Mesendoderm (in vitro differentiated cells): ENCODE measurements around the gene SLC18B1.

Experiments used
- DNase-seq: peaks from one replicate; pipeline ENCODE4 v3.0.0; 2013
- H2AK5ac ChIP-seq: 2 replicates; pipeline ENCODE4 v1.6.1; 2013; ENCODE audit warnings: low read length, inconsistent platforms
- H2BK120ac ChIP-seq: 2 replicates; pipeline ENCODE4 v1.6.1; 2013; ENCODE audit warnings: low read depth, mild to moderate bottlenecking, low read length, moderate library complexity, mixed read lengths
- H2BK15ac ChIP-seq: replicated peaks from 2 replicates; pipeline ENCODE4 v1.6.1; 2013; ENCODE audit warnings: low read depth, mild to moderate bottlenecking, moderate library complexity
- H2BK5ac ChIP-seq: 2 replicates; pipeline ENCODE4 v1.6.1; 2013; ENCODE audit warnings: low read length, inconsistent platforms
- H3K18ac ChIP-seq: 2 replicates; pipeline ENCODE4 v1.6.1; 2013; ENCODE audit warnings: mild to moderate bottlenecking, low read length, mixed read lengths
- H3K23ac ChIP-seq: one replicate; pipeline ENCODE4 v1.6.1; 2013; ENCODE audit warnings: low read length
- H3K27ac ChIP-seq: 2 replicates; pipeline ENCODE4 v1.5.1; 2013; ENCODE audit warnings: low read depth, mild to moderate bottlenecking, inconsistent platforms, low read length, moderate library complexity
- H3K27me3 ChIP-seq: 2 replicates; pipeline ENCODE4 v1.6.1; 2013; ENCODE audit warnings: low read length, control low read depth, mild to moderate bottlenecking, inconsistent platforms; ENCODE audit not compliant: insufficient read depth, poor library complexity
- H3K36me3 ChIP-seq: 2 replicates; pipeline ENCODE4 v1.6.1; 2013; ENCODE audit warnings: low read length, inconsistent platforms; ENCODE audit not compliant: control insufficient read depth, insufficient read depth
- H3K4ac ChIP-seq: one replicate; pipeline ENCODE4 v1.6.1; 2013; ENCODE audit warnings: low read depth, mild to moderate bottlenecking, low read length, moderate library complexity
- H3K4me1 ChIP-seq: 2 replicates; pipeline ENCODE4 v1.6.1; 2013; ENCODE audit warnings: low read depth, low read length, inconsistent platforms; ENCODE audit not compliant: control insufficient read depth
- H3K4me2 ChIP-seq: 2 replicates; pipeline ENCODE4 v1.6.1; 2013; ENCODE audit warnings: low read length
- H3K4me3 ChIP-seq: 2 replicates; pipeline ENCODE4 v1.5.1; 2013; ENCODE audit warnings: mild to moderate bottlenecking, low read length
- H3K56ac ChIP-seq: one replicate; pipeline ENCODE4 v1.6.1; 2013; ENCODE audit warnings: low read length
- H3K79me1 ChIP-seq: 2 replicates; pipeline ENCODE4 v1.6.1; 2013; ENCODE audit warnings: low read length, inconsistent platforms
- H3K79me2 ChIP-seq: 2 replicates; pipeline ENCODE4 v1.6.1; 2013; ENCODE audit warnings: mild to moderate bottlenecking, low read length; ENCODE audit not compliant: control insufficient read depth, insufficient read depth
- H3K9ac ChIP-seq: 2 replicates; pipeline ENCODE4 v1.6.1; 2013; ENCODE audit warnings: low read length, inconsistent platforms
- H4K5ac ChIP-seq: one replicate; pipeline ENCODE4 v1.6.1; 2013; ENCODE audit warnings: low read length
- H4K8ac ChIP-seq: one replicate; pipeline ENCODE4 v1.6.1; 2013; ENCODE audit warnings: low read depth, mild to moderate bottlenecking, control low read depth, low read length, moderate library complexity
- WGBS: extraction: QIAGEN DNeasy Blood & Tissue Kit; methylation state at CpG from one replicate; pipeline ENCODE4 v1.1.7; 2013; ENCODE audit warnings: low lambda C conversion rate, missing lambda C conversion rate; ENCODE audit not compliant: insufficient coverage; ENCODE audit errors: extremely low coverage; 5-methylcytosine and 5-hydroxymethylcytosine counted together

SLC18B1 gene

DNA sequence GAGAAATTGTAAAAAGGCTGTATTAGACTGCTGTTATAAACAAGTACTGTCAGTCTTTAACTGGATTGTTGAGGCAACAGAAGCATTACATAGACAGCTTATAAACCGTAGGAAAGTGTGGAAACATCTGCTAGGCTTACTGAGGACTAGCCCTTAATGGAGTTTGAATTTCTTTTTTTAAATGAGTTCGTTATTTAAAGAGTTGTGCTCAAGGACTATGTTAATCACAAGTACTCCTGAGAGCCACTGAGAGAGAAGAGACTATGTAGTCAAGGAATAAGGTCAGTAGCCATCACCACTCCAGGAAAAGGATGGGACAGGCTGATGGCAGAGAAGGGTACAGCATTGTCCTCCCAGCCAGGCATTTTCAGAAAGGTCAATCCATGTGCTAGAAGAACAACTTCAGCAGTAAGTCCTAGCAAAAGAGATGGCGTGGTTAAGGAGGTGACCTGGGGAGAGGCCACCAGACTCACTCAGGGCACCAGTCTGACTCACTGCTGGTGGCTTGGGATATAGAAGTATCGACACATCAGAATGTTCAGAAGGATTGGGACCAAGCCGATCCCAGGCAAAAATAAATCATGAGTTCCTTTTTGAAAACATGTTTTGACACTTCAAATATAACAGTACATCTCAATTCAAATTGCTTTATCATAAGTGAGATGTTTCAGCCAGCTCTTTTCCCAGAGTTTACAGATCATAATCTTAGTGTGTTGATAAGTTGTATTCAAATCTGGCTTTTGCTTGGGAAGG is 22.4 kb upstream of the SLC18B1 start:
- no peak overlapping the region for H2BK15ac ChIP-seq
- H3K4me1 ChIP-seq = no peaks in the 10 kb centered on the region
- H3K18ac ChIP-seq = no peak overlapping the region
- H3K56ac ChIP-seq = no peak overlapping the region
- H3K79me1 ChIP-seq = peaks cover 3% of the 10 kb centered on the region
- no peak overlapping the region for H3K4me2 ChIP-seq
- no peaks in the 10 kb centered on the region for H3K27me3 ChIP-seq
- peaks cover 19% of the 10 kb centered on the region for H3K36me3 ChIP-seq
- H4K5ac ChIP-seq = no peak overlapping the region
- no peak overlapping the region for H2AK5ac ChIP-seq
- no peak overlapping the region for H3K23ac ChIP-seq
- no peak overlapping the region for H3K4me3 ChIP-seq
- no peak overlapping the region for H3K4ac ChIP-seq
- no peak overlapping the region for H2BK5ac ChIP-seq
- peak; percentile 59 for DNase-seq
- no peak overlapping the region for H3K27ac ChIP-seq
- H3K79me2 ChIP-seq = peaks cover 14% of the 10 kb centered on the region
- WGBS = no CpG with 5 or more reads among the region's 5 CpGs
- H3K9ac ChIP-seq = no peak overlapping the region
- H4K8ac ChIP-seq = no peak overlapping the region
- no peak overlapping the region for H2BK120ac ChIP-seq

DNA sequence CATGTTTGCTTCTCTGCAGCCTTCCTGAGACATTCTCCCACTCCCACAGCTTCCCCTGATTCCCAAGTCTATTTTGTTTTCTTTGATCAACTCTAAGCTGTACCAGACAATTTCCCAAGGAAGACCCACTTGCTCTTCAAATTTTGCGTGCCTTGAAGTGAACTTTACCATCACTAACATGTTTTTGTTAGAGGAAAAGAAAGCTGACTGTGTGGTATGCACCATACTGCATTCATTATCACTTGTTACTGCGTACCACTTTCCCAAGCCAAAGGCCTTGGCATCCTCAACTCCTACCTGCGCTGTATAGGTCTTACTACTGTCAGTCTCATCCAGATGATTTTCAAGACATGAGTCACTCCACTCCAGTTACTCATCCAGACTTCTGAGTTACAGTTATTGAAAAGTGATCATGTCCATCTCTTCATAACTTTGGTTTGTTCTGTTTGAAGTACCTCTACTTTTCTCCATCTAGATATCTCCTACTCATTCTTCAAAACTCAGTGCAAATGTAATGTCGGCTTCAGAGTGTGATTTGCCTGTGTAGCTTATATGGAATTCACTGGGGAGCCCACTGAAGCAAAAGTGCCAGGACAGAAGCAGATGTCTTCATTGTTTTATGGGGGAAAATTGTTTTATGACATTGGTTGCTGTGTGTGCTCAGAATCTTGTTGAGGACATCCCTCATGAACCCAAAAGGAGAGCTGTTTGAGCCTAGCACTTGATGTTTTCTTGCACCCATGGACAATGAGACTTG is 21.1 kb upstream of the SLC18B1 start:
- no peaks in the 10 kb centered on the region for H3K27me3 ChIP-seq
- no peak overlapping the region for H2AK5ac ChIP-seq
- DNase-seq = no peak
- H3K9ac ChIP-seq = no peak overlapping the region
- no peak overlapping the region for H4K8ac ChIP-seq
- H3K18ac ChIP-seq = no peak overlapping the region
- no peak overlapping the region for H4K5ac ChIP-seq
- no peaks in the 10 kb centered on the region for H3K4me1 ChIP-seq
- no peak overlapping the region for H3K23ac ChIP-seq
- no peak overlapping the region for H2BK5ac ChIP-seq
- no peak overlapping the region for H3K4ac ChIP-seq
- no CpG with 5 or more reads among the region's 4 CpGs for WGBS
- H3K4me2 ChIP-seq = no peak overlapping the region
- H3K56ac ChIP-seq = no peak overlapping the region
- no peak overlapping the region for H3K4me3 ChIP-seq
- no peak overlapping the region for H3K27ac ChIP-seq
- no peak overlapping the region for H2BK120ac ChIP-seq
- H3K79me2 ChIP-seq = peaks cover 27% of the 10 kb centered on the region
- H2BK15ac ChIP-seq = no peak overlapping the region
- H3K36me3 ChIP-seq = peaks cover 19% of the 10 kb centered on the region
- peaks cover 3% of the 10 kb centered on the region for H3K79me1 ChIP-seq

DNA sequence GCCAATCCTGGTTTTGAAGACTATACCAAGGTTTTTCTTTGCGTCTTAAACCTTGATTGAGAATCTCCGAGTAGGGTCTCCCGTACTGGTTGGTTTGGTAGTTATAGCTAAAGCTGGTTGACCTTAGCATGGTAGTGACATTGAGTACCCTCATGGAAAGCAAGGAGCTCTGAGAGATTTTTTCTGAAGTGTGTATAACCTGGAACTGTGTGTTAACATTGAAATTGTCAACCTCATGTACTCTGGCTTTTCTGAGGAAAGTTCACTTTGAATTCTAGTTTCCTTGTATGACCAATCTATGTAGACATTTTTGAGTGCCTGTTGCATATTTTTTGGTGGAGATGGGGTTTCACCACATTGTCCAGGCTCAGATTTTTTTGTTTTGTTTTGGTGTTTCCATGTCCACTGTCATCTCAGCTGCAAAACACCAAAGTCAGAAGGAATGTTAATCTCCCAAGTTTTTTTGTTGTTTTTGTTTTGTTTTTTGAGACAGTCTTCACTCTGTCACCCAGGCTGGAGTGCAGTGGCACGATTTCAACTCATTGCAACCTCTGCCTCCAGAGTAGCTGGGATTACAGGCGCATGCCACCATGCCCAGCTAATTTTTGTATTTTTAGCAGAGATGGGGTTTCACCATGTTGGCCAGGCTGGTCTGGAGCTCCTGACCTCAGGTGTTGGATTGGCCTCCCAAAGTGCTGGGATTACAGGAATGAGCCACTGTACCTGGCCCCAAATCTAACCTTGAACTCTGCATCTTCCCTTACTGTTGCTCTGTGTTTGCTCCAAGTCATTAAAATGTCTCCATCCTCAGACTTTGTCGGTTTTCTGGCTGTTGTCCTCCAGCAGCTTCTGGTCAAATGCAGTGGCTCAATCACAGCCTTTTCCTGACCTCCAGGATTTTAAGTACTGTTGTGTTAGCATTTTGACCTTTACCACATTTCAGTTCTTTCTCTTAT is 20.2 kb upstream of the SLC18B1 start:
- DNase-seq = no peak
- Histone ChIP-seq H3K23ac (no peak overlapping the region), H4K8ac (no peak overlapping the region), H2AK5ac (no peak overlapping the region), H2BK15ac (no peak overlapping the region), H3K4ac (no peak overlapping the region), H3K56ac (no peak overlapping the region), H3K79me1 (peaks cover 3% of the 10 kb centered on the region), H3K4me3 (no peak overlapping the region), H2BK5ac (no peak overlapping the region), H3K4me2 (no peak overlapping the region), H3K27ac (no peak overlapping the region), H3K36me3 (peaks cover 19% of the 10 kb centered on the region), H3K79me2 (peaks cover 28% of the 10 kb centered on the region), H3K27me3 (no peaks in the 10 kb centered on the region), H2BK120ac (no peak overlapping the region), H3K4me1 (no peaks in the 10 kb centered on the region), H4K5ac (no peak overlapping the region), H3K18ac (no peak overlapping the region), H3K9ac (no peak overlapping the region)
- WGBS = no CpG with 5 or more reads among the region's 6 CpGs

DNA sequence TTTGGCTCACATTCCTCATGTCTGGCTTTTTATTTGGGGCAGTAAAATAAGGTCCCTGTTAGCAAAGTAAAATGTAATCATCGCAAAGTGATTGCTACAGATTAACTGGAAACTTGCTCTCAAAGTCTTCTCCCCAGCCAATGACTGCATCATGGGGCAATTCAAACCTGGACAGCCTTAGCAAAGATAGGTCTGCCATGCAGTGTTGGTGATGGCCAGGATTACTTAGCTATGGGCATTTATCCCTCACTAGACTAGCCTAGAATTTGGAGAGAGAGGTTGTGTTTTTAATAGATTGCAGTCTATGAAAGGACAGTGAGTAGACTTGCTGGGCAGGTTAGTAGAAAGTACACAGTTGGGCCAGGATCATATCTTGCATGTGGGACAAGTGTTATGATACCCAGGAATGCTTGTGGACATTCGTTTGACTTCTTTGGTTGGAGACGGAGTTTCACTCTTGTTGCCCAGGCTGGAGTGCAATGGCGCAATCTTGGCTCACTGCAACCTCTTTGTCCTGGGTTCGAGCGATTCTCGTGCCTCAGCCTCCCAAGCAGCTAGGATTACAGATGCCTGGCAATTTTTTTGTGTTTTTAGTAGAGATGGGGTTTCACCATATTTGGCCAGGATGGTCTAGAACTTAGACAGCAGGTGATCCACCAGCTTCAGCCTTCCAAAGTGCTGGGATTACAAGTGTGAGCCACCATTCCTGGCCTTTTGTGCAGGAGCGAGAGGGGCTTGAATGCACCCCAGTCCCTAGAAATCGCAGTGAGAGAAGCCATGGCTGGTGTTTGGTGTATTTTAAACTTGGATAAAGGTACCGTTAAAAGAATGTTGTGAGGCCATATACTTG is 19.3 kb upstream of the SLC18B1 start:
- Histone ChIP-seq H3K4me1 (no peaks in the 10 kb centered on the region), H3K23ac (no peak overlapping the region), H3K18ac (no peak overlapping the region), H2BK120ac (no peak overlapping the region), H2AK5ac (no peak overlapping the region), H3K4ac (no peak overlapping the region), H3K27me3 (no peaks in the 10 kb centered on the region), H3K36me3 (peaks cover 19% of the 10 kb centered on the region), H3K56ac (no peak overlapping the region), H4K5ac (no peak overlapping the region), H3K4me2 (no peak overlapping the region), H3K27ac (no peak overlapping the region), H3K79me1 (peaks cover 3% of the 10 kb centered on the region), H3K4me3 (no peak overlapping the region), H3K79me2 (peaks cover 28% of the 10 kb centered on the region), H3K9ac (peak overlapping the region; percentile 46), H4K8ac (no peak overlapping the region), H2BK5ac (no peak overlapping the region), H2BK15ac (no peak overlapping the region)
- no peak for DNase-seq
- no CpG with 5 or more reads among the region's 10 CpGs for WGBS

DNA sequence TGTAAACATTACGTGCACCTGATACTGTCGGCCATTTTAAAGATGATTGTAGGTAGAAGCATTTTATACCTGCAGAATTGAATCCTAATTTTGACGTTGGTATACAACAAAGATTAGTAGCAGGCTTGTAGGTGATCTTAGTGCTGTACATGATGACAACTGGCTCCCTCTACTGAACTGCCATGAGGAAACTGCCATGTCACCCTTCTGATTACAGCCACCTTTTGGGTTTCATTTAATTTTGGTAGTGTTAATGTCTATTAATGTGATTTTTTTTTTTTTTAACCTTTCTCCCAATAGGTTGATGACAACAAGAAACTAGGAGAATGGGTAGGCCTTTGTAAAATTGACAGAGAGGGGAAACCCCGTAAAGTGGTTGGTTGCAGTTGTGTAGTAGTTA is 18.2 kb upstream of the SLC18B1 start:
- Histone ChIP-seq H2BK15ac (no peak overlapping the region), H3K56ac (peak overlapping the region; percentile 82), H3K4ac (no peak overlapping the region), H3K27me3 (no peaks in the 10 kb centered on the region), H3K4me1 (no peaks in the 10 kb centered on the region), H2BK120ac (no peak overlapping the region), H3K27ac (no peak overlapping the region), H2BK5ac (no peak overlapping the region), H3K4me3 (peak overlapping the region; percentile 77), H3K4me2 (peak overlapping the region; percentile 78), H3K36me3 (peaks cover 19% of the 10 kb centered on the region), H4K8ac (no peak overlapping the region), H3K79me2 (peaks cover 28% of the 10 kb centered on the region), H3K23ac (no peak overlapping the region), H2AK5ac (no peak overlapping the region), H3K18ac (no peak overlapping the region), H4K5ac (no peak overlapping the region), H3K79me1 (peaks cover 3% of the 10 kb centered on the region), H3K9ac (peak overlapping the region; percentile 94)
- no peak for DNase-seq
- no CpG with 5 or more reads among the region's 4 CpGs for WGBS
